Astrocyte (in vitro differentiated cells and primary cell): ENCODE measurements around the gene TSEN2.

Experiments used
- CTCF ChIP-seq: IDR thresholded peaks from 2 replicates; pipeline ENCODE4 v1.5.1; 2011; ENCODE audit warnings: low read depth, mild to moderate bottlenecking, inconsistent platforms, low read length, moderate library complexity; ENCODE audit not compliant: insufficient read depth
- EZH2 ChIP-seq: IDR thresholded peaks from 2 replicates; pipeline ENCODE4 v1.6.1; 2012; ENCODE audit warnings: mild to moderate bottlenecking, low read length, inconsistent platforms; ENCODE audit not compliant: insufficient read depth

GRCh38 chr3:12486916-12487315 is 2.6 kb downstream of the TSEN2 start:
- TF ChIP-seq CTCF (no peak), EZH2 (no peak)
